ENCODE measurements around the gene SLFN12. TPM values are rescaled to one million over a fixed set of nuclear protein-coding genes. Genes with fewer than 3 reads are reported as not detected.

SLFN12 gene
- polyA plus RNA-seq, 2 of the 4 experiments (the other 2 are of a cell fraction): 0.08 to 0.23 TPM

GRCh38 chr17:35476283-35476820 is 44.1 kb upstream of the SLFN12 start:
- TF ChIP-seq HOXB5 (CRISPR knock-in tag; IDR thresholded peaks at IDR 0.05) (no peak), PBX3 (IDR thresholded peaks at IDR 0.05) (no peak), ZFP36 (IDR thresholded peaks at IDR 0.05; ENCODE audit: borderline replicate concordance, partially characterized antibody) (no peak), CHD2 (IDR thresholded peaks at IDR 0.05; ENCODE audit: low read length, partially characterized antibody) (no peak), PHF8 (IDR thresholded peaks at IDR 0.05; ENCODE audit: borderline replicate concordance, low read depth) (no peak), RCOR1 (IDR thresholded peaks at IDR 0.05; ENCODE audit: low read depth, low read length) (no peak), EP300 (IDR thresholded peaks at IDR 0.05) (no peak), ZSCAN20 (CRISPR knock-in tag; IDR thresholded peaks at IDR 0.05) (no peak), FOSB (CRISPR knock-in tag; IDR thresholded peaks at IDR 0.05) (no peak), ZC3H11A (IDR thresholded peaks at IDR 0.05) (no peak), HEYL (CRISPR knock-in tag; IDR thresholded peaks at IDR 0.05) (no peak), NR3C1 (IDR thresholded peaks at IDR 0.05) (no peak), JUNB (IDR thresholded peaks at IDR 0.05) (no peak), TP53 (CRISPR knock-in tag; IDR thresholded peaks at IDR 0.05) (no peak), CBX8 (IDR thresholded peaks at IDR 0.05) (no peak), SMC3 (IDR thresholded peaks at IDR 0.05) (no peak)
- TF ChIP-seq, protein P1, sequence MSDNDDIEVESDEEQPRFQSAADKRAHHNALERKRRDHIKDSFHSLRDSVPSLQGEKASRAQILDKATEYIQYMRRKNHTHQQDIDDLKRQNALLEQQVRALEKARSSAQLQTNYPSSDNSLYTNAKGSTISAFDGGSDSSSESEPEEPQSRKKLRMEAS (IDR thresholded peaks at IDR 0.05): no peak
- DNase-seq (ENCODE audit: low read depth in 1 of 2, low spot score in 1 of 2) (no peak), ATAC-seq (no peak), FAIRE-seq (no peak)
- Histone ChIP-seq H3K4me3 (no peak overlapping the region), H3K4me2 (no peak overlapping the region), H3K9me3 (peaks cover 4% of the 10 kb centered on the region; the same call in 1 of the 3 replicates), H3K4me1 (no peaks in the 10 kb centered on the region), H3K27ac (no peak overlapping the region)
- POLR2A ChIA-PET: no interaction called here
- CTCF ChIA-PET: interaction anchor here (0.7 to 1.0 kb wide), 2 partner anchors 57 to 158 kb away, joined by 3 read pairs; no protein-coding TSS in a partner anchor
- WGBS (ENCODE audit: missing lambda C conversion rate): 5% methylated on average over 2 of the region's 2 CpGs

DNA sequence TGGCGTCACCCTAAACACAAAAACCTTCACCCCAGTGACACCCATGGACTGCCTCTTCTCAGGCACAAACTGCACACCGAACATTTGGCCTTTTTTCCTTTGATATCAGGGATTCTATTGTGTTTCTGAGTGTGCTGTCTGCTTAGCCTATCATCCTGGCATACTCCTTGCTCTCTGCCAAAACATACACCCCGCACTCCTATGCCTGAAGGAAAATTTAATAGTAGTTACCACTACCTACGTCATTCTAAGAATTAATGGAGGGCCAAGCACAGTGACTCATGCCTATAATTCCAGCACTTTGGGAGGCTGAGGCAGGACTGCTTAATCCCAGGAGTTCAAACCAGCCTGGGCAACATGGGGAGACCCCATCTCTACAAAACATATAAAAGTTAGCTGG is 36.2 kb upstream of the SLFN12 start:
- no peak for ATAC-seq
- no peak for DNase-seq (ENCODE audit: low read depth in 1 of 2, low spot score in 1 of 2)
- TF ChIP-seq EHMT2 (IDR thresholded peaks at IDR 0.05; ENCODE audit: low read depth): no peak
- TF ChIP-seq RAD21 (conservative IDR thresholded peaks at IDR 0.05 in 1 of 2, IDR thresholded peaks at IDR 0.05 in 1 of 2): no peak
- TF ChIP-seq EHF (CRISPR knock-in tag; IDR thresholded peaks at IDR 0.05): no peak
- no peak for TF ChIP-seq SREBF2 (IDR thresholded peaks at IDR 0.05)
- TF ChIP-seq, protein P1 (IDR thresholded peaks at IDR 0.05): no peak
- no peak for TF ChIP-seq ATOH8 (CRISPR knock-in tag; IDR thresholded peaks at IDR 0.05; ENCODE audit: low read depth)
- TF ChIP-seq TP53 (CRISPR knock-in tag; IDR thresholded peaks at IDR 0.05): no peak
- TF ChIP-seq, protein P2, sequence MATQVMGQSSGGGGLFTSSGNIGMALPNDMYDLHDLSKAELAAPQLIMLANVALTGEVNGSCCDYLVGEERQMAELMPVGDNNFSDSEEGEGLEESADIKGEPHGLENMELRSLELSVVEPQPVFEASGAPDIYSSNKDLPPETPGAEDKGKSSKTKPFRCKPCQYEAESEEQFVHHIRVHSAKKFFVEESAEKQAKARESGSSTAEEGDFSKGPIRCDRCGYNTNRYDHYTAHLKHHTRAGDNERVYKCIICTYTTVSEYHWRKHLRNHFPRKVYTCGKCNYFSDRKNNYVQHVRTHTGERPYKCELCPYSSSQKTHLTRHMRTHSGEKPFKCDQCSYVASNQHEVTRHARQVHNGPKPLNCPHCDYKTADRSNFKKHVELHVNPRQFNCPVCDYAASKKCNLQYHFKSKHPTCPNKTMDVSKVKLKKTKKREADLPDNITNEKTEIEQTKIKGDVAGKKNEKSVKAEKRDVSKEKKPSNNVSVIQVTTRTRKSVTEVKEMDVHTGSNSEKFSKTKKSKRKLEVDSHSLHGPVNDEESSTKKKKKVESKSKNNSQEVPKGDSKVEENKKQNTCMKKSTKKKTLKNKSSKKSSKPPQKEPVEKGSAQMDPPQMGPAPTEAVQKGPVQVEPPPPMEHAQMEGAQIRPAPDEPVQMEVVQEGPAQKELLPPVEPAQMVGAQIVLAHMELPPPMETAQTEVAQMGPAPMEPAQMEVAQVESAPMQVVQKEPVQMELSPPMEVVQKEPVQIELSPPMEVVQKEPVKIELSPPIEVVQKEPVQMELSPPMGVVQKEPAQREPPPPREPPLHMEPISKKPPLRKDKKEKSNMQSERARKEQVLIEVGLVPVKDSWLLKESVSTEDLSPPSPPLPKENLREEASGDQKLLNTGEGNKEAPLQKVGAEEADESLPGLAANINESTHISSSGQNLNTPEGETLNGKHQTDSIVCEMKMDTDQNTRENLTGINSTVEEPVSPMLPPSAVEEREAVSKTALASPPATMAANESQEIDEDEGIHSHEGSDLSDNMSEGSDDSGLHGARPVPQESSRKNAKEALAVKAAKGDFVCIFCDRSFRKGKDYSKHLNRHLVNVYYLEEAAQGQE (IDR thresholded peaks at IDR 0.05): no peak
- no peak for TF ChIP-seq CEBPB (IDR thresholded peaks at IDR 0.05)
- no peak for TF ChIP-seq HOXA7 (CRISPR knock-in tag; IDR thresholded peaks at IDR 0.05)
- TF ChIP-seq TFCP2L1 (CRISPR knock-in tag; IDR thresholded peaks at IDR 0.05): no peak
- no peak for TF ChIP-seq RNF2 (IDR thresholded peaks at IDR 0.05; ENCODE audit: borderline replicate concordance, low read depth)
- TF ChIP-seq, protein P3, sequence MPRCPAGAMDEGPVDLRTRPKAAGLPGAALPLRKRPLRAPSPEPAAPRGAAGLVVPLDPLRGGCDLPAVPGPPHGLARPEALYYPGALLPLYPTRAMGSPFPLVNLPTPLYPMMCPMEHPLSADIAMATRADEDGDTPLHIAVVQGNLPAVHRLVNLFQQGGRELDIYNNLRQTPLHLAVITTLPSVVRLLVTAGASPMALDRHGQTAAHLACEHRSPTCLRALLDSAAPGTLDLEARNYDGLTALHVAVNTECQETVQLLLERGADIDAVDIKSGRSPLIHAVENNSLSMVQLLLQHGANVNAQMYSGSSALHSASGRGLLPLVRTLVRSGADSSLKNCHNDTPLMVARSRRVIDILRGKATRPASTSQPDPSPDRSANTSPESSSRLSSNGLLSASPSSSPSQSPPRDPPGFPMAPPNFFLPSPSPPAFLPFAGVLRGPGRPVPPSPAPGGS (IDR thresholded peaks at IDR 0.05): no peak
- TF ChIP-seq GATA3 (IDR thresholded peaks at IDR 0.05; ENCODE audit: borderline replicate concordance): no peak
- no peak for TF ChIP-seq KDM1A (IDR thresholded peaks at IDR 0.05; ENCODE audit: low read depth)
- Histone ChIP-seq H3K4me3 (no peak overlapping the region), H3K27ac (no peak overlapping the region), H3K4me2 (no peak overlapping the region), H3K9me3 (peaks cover 4% of the 10 kb centered on the region; the same call in 1 of the 3 replicates), H3K4me1 (no peaks in the 10 kb centered on the region)
- ChIA-PET CTCF (no interaction called here), POLR2A (no interaction called here)
- no peak for FAIRE-seq
- 11% methylated on average over 4 of the region's 4 CpGs for WGBS (ENCODE audit: missing lambda C conversion rate)
